HG03095 (cell line): ENCODE results near the gene CLK2.
"Not testable (repeated sequence)": the region's sequence is repeated elsewhere in the genome, so short reads cannot be mapped to it uniquely, and the experiment has no call there.

ENCODE experiments used
- ATAC-seq: cut with Tn5 transposase; IDR thresholded peaks from one replicate; pipeline ENCODE4 v1.9.1; 2021; ENCODE audit warnings: moderate library complexity; ENCODE audit not compliant: unreplicated experiment

CLK2 gene

GRCh38 chr1:155297384-155297783 lies 24.1 kb upstream of the CLK2 start:
- no peak for ATAC-seq

- no peak for ATAC-seq
Measured at GRCh38 chr1:155296661-155297060, 23.4 kb upstream of the CLK2 start.

- ATAC-seq, result no peak
Measured at GRCh38 chr1:155295942-155296267, 22.6 kb upstream of the CLK2 start.

- no peak for ATAC-seq
Measured at GRCh38 chr1:155295183-155295941, 22.1 kb upstream of the CLK2 start.

GRCh38 chr1:155294520-155295182 lies 21.3 kb upstream of the CLK2 start:
- no peak for ATAC-seq

- ATAC-seq, result no peak
Measured at GRCh38 chr1:155293086-155293749, 19.9 kb upstream of the CLK2 start.

GRCh38 chr1:155291006-155291405 lies 17.7 kb upstream of the CLK2 start:
- ATAC-seq, result not testable (repeated sequence)

- no peak for ATAC-seq
Measured at GRCh38 chr1:155287987-155288543, 14.8 kb upstream of the CLK2 start.

- no peak for ATAC-seq
Measured at GRCh38 chr1:155286544-155286943, 13.2 kb upstream of the CLK2 start.

GRCh38 chr1:155285631-155286044 lies 12.3 kb upstream of the CLK2 start:
- ATAC-seq, result no peak

GRCh38 chr1:155285063-155285462 lies 11.8 kb upstream of the CLK2 start:
- no peak for ATAC-seq

- ATAC-seq, result no peak
Measured at GRCh38 chr1:155284476-155284875, 11.2 kb upstream of the CLK2 start.

GRCh38 chr1:155282488-155283091 lies 9.3 kb upstream of the CLK2 start:
- no peak for ATAC-seq

GRCh38 chr1:155279268-155279667 lies 6.0 kb upstream of the CLK2 start:
- no peak for ATAC-seq

- no peak for ATAC-seq
Measured at GRCh38 chr1:155278689-155279160, 5.4 kb upstream of the CLK2 start.

GRCh38 chr1:155277902-155278688 lies 4.8 kb upstream of the CLK2 start:
- ATAC-seq, result no peak

GRCh38 chr1:155277070-155277901 lies 4.0 kb upstream of the CLK2 start, which contains the start of gene HCN3:
Gene HCN3, plus strand, starts transcription at chr1:155277463. Its CDS starts 128 bp downstream, at chr1:155277591.
- ATAC-seq, result peak; percentile 59

- ATAC-seq, result peak; percentile 38
Measured at GRCh38 chr1:155272466-155273342, 600 bp downstream of the CLK2 start.
